Ramos (cell line): ENCODE results near the gene ARIH2.

ENCODE experiments used
- in situ Hi-C: fragments of 300-500 bp; cut with MboI; formaldehyde crosslinking; loops from one replicate; pipeline ENCODE4 v1.14.3; 2022; ENCODE audit warnings: low sequenced_read_pairs; ENCODE audit not compliant: unreplicated experiment

Gene ARIH2

DNA sequence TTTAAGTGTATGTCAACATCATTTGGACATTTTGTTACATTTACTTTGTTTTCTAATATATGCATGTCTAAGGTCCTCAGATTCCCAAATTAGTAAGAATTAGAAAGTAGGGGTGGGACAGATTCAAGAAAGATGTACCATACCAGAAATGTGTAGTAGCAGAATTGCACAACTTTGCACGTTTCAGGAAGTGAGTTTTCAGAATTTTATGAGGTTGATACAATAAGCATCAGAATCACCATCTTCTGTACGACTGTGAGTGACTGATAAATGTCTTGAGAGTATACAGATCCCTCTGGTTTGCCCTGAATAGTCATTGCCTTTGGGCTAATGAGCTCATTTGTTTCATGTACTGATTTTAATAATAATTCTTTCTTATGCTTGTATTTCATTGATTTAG is 9.3 kb downstream of the ARIH2 start:
- in situ Hi-C loops: no loop called here

DNA sequence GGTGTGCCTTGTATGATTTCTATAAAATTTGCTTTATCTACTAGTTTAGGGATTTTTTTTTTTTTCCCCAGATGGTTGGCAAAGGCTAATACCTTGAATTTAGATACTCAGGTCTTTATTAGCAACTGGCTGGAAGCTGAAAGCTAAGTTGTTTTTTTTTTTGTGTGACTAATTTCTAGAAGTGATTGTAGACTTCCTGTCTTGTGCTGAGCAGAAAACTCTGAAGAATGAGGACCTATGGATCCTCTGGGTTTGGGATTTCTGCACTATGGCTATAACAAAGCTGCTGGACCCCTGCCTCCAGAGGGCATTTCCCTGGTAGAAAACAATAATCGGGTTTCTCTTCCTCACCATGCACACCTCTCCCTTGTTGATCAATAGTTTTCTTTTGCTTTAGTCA is 10.0 kb downstream of the ARIH2 start:
- in situ Hi-C loops: no loop called here

DNA sequence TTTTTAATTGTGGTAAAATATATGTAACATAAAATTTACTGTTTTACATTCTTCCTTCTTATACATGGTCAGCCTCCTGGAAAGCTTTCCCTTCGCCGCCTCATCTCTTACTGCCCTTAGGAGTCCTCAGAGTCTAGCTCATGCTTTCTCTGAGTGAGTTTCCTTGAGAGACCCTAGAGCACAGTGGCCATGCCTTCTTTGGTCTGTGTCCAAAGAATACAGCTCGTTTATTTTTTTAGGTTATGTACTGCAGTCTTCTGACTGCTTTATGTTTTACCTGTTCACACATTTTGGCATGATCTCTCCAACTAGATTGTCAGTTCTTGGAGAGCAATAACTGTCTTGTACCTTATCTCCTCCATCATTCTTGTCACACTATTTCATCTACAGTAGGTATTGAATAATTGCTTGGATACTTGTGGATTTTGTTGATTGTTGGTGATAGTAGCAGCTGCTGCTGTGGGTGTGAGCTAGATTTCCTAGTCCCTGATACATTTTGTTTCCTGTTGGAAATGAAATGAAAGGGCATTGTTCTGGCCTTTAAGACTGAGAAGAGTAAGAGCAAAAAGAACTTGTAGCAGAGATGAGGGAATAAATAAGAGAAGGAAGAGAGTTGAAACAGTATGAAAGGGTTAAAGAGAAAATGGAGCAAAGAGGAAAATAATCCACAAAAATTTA is 10.9 kb downstream of the ARIH2 start:
- in situ Hi-C loops: no loop called here

DNA sequence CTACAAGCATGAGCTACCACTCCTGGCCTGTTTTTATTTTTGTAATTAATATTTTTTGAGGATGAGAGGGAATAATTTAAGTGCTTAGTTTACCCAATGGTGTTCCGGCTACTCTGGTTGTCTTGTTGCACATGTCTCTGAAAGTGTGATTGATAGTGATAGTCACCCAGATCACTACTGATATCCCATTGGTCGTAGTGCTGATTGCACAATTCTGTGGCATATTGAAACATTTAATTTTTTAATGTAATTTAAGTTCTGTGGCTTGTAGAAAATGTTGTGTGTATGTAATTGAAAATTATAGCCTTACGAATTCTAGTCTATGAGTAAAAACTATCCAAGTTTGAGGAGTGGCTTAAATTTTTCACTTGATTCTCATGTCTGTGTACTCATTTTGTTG is 11.9 kb downstream of the ARIH2 start:
- in situ Hi-C loops: no loop called here

- in situ Hi-C loops: no loop called here
Measured at GRCh38 chr3:48931944-48932580, 13.4 kb downstream of the ARIH2 start.

DNA sequence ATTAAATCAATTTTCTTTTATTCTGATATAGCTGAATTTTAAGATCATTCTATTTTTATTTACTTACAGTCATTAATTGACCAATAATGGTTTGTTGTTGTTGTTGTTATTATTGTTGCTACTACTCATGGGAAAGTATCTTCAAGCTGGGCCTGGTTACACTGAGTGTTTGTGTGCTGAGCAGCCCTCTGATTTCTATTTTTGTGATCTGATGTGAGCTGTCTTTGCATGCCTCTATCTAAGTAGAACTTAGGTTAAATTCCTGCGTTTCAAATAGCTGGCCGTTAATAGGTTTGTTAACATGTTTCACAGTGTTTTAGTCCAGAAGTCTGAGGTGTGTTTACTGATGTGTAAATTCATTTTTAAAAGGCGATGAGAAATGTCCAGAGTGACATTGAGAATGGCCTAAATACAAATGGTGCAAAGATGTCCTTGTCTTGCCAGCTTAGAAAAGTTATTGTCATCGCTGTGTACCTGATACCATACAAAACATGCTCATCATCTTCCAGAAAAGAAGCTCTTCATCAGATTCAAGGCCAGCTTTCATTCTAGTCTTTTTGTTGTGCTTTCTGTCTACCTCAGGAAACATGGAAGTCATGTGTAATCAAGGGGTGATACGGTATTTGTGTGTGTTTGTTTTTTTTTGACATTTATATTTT is 15.8 kb downstream of the ARIH2 start:
- in situ Hi-C loops: no loop called here

GRCh38 chr3:48935530-48935929 is 16.9 kb downstream of the ARIH2 start:
- in situ Hi-C loops: no loop called here

GRCh38 chr3:48938156-48938555 is 19.5 kb downstream of the ARIH2 start:
- in situ Hi-C loops: no loop called here

DNA sequence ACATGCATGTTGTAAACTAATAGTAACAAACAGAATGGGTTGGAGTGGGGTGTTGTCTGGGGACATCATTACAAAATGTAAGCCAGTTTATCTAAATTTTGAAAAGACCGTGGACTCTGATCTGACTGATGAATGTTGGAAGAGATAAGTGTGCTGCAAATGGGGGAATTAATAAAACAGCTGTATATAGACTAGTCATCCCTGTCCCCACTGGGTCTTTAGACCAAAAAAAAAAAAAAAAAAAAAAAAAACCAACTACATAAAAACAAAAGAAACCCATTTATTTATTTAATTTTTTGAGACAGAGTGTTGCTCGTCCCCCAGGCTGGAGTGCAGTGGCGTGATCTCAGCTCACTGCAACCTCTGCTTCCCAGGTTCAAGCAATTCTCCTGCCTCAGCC is 20.0 kb downstream of the ARIH2 start:
- in situ Hi-C loops: no loop called here

DNA sequence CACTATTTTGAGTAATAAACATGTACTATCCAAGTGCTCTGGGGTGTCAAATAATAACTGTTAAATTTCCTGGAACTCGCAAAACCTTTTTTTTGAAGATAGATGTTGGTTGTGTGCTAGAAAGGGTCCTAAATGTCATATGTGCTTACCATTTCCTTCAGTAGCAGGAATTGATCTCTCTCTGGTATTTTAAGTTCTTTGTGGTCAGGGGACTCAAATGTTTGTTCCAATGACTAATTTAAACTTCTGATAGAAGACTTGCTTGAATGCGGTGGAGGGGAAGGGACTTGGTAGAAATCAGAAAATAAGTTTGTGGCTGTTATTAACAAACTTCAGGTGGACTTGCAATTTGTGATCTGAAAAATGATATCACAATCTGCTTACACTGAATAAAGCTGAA is 26.8 kb downstream of the ARIH2 start:
- in situ Hi-C loops: no loop called here

- in situ Hi-C loops: no loop called here
Measured at GRCh38 chr3:48945891-48946549, 27.4 kb downstream of the ARIH2 start.

DNA sequence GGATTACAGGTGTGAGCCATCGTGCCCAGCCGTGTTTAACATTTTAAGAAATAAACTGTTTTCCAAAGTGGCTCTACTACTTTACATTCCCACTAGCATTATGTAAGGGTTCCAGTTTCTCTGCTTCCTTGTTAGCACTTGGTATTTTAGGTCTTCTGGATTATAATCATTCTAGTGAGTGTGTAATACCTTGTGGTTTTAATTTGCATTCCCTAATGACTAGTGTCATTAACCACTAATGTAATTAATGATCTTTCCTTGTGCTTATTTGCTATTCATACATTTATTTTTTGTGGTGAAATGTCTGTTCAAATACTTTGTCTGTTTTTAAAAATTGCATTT is 30.7 kb downstream of the ARIH2 start:
- in situ Hi-C loops: no loop called here

DNA sequence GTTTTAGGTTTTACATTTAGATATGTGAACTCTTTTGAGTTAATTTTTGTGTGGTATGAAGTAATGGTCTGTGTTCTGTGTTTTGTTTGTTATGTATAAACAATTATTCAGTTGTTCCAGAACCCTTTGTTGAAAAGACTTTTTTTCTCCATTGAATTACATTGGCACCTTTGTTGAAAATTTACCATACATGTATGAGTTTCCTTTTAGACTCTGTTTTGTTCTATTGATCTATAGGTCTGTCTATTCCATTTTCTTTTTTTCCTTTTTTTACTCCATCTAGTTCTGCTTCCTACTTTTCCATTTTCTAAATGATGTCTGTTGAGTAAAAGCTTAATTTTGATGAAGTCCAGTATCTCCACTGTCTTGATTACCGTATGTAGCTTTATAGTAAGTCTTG is 31.4 kb downstream of the ARIH2 start:
- in situ Hi-C loops: loop anchor here (25.0 kb wide), 1 partner anchor 213 kb away; no protein-coding TSS in a partner anchor

GRCh38 chr3:48951764-48952163 is 33.1 kb downstream of the ARIH2 start:
- in situ Hi-C loops: loop anchor here (25.0 kb wide), 1 partner anchor 214 kb away; no protein-coding TSS in a partner anchor

- in situ Hi-C loops: loop anchor here (25.0 kb wide), 1 partner anchor 215 kb away; no protein-coding TSS in a partner anchor
Measured at GRCh38 chr3:48952510-48953118, 34.0 kb downstream of the ARIH2 start.

GRCh38 chr3:48957006-48957705 is 38.5 kb downstream of the ARIH2 start:
- in situ Hi-C loops: loop anchor here (25.0 kb wide), 1 partner anchor 220 kb away; no protein-coding TSS in a partner anchor

- in situ Hi-C loops: loop anchor here (25.0 kb wide), 1 partner anchor 224 kb away; no protein-coding TSS in a partner anchor
Measured at GRCh38 chr3:48960841-48961413, 42.3 kb downstream of the ARIH2 start.

- in situ Hi-C loops: loop anchor here (25.0 kb wide), 1 partner anchor 225 kb away; no protein-coding TSS in a partner anchor
Measured at GRCh38 chr3:48962340-48962739, 43.7 kb downstream of the ARIH2 start.

DNA sequence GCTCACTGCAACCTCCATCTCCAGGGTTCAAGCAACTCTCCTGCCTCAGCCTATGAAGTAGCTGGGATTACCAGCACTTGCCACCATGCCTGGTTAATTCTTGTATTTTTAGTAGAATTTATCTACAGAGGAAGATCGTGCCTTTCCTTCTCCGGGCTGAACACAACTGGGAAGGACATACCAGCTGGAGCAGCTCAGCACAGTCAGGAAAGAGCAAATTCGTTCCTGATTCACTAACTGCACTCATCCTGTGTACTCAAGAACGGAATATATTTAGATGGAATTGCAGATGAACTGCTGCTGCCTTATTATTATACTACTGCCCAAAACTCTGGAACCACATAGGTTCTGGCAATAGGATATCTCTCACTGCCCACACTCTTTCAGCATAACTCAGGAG is 44.3 kb downstream of the ARIH2 start:
- in situ Hi-C loops: loop anchor here (25.0 kb wide), 1 partner anchor 226 kb away; no protein-coding TSS in a partner anchor
